Heart left ventricle (tissue), 16 donors: ENCODE data around the gene D2HGDH. TPM values are rescaled to one million over a fixed set of nuclear protein-coding genes. Genes with fewer than 3 reads are reported as not detected.

ENCODE experiments used
- ATAC-seq, 4 donors: fragments of 200-7000 bp; cut with Tn5 transposase; one replicate each; pipeline ENCODE4 v1.9.1; 2020 to 2022; ENCODE audit warnings: moderate library complexity in 4 of 4, mild to moderate bottlenecking in 3 of 4, moderate number of reproducible peaks in 1 of 4
- DNase-seq, 5 donors: peaks; one replicate each; pipeline ENCODE4 v3.0.0-alpha.2; 2020
- H3K27ac ChIP-seq, 12 donors: fragments of 200-600 bp; sonication (generic) in 4 of 12; one replicate each; pipeline versions ENCODE4 v1.5.0 to v1.8.0; 2016 to 2022; ENCODE audit warnings: mild to moderate bottlenecking in 2 of 12
- H3K27me3 ChIP-seq, 9 donors: fragments of 200-600 bp; sonication (generic) in 2 of 9; one replicate each; pipeline versions ENCODE4 v1.5.1 to v1.8.0; 2016 to 2022; ENCODE audit warnings: mild to moderate bottlenecking in 3 of 9
- H3K36me3 ChIP-seq, 9 donors: fragments of 200-600 bp; sonication (generic) in 2 of 9; one replicate each; pipeline versions ENCODE4 v1.5.0 to v1.8.0; 2018 to 2022; ENCODE audit warnings: mild to moderate bottlenecking in 2 of 9
- H3K4me1 ChIP-seq, 12 donors: fragments of 200-600 bp; sonication (generic) in 4 of 12; one replicate each; pipeline versions ENCODE4 v1.5.0 to v1.8.0; 2016 to 2022; ENCODE audit warnings: mild to moderate bottlenecking in 3 of 12
- H3K4me3 ChIP-seq, 12 donors: fragments of 200-600 bp; sonication (generic) in 4 of 12; one replicate each; pipeline versions ENCODE4 v1.5.0 to v1.8.0; 2017 to 2022; ENCODE audit warnings: mild to moderate bottlenecking in 9 of 12, moderate library complexity in 4 of 12
- H3K9me3 ChIP-seq, 12 donors: fragments of 200-600 bp; sonication (generic) in 4 of 12; one replicate each; pipeline versions ENCODE4 v1.5.0 to v1.8.0; 2016 to 2022; ENCODE audit warnings: mild to moderate bottlenecking in 1 of 12
- POLR2A ChIP-seq, 2 donors: fragments of 450-650 bp; IDR thresholded peaks; one replicate each; pipeline ENCODE4 v1.6.1; 2017; ENCODE audit warnings: antibody characterized with exemption in 2 of 2, mild to moderate bottlenecking in 2 of 2, moderate library complexity in 2 of 2
- WGBS, 4 donors: extraction: QIAGEN DNeasy Blood & Tissue Kit in 2 of 4; methylation state at CpG; one replicate each; pipeline versions ENCODE4 v1.1.5 to v1.1.7; 2013 to 2018; 5-methylcytosine and 5-hydroxymethylcytosine counted together
- intact Hi-C, 10 donors: fragments of 100-400 bp; cut with DNase I; formaldehyde crosslinking; loops; one replicate each; pipeline versions ENCODE4 v1.11.1 to v1.14.2; 2022
- polyA plus RNA-seq, 2 donors: library from polyadenylated mRNA; stranded (reverse); fragments of 200-250 nt; gene quantifications; one replicate each; pipeline ENCODE4 v1.2.3, GENCODE V29; 2013
- total RNA-seq, 9 donors: library from RNA; depleted of rRNA in 2 of 9; stranded (reverse); fragments of >200 nt in 2 of 9; fragmentation: NEBNext Ultra II Directional in 3 of 9; extraction: Animal tissue kit (Norgen Biotek cat#: 25700) in 3 of 9; gene quantifications; one replicate each; pipeline versions ENCODE4 v1.1.0 to v1.2.4, GENCODE V29; 2016 to 2023
- TF ChIP-seq, protein P1 (sequence below), 12 donors: fragments of 200-600 bp; sonication (generic) in 4 of 12; IDR thresholded peaks; one replicate each; pipeline versions ENCODE4 v1.5.0 to v1.8.0; 2018 to 2022; ENCODE audit warnings: antibody characterized with exemption in 12 of 12, mild to moderate bottlenecking in 5 of 12
- donor health status: ischemic (EF 13 %, LVEDD 7.1; RV severe dilation, severe dysfunction).
- donor health status: healthy with polysubstance abuse.
- donor health status: DM: no; HTN: yes; CAD: no.
- donor health status: DM: no; HTN: no; CAD: no.
- donor health status: ischemic (EF 25% LVEDD 6.9; RV normal size, moderate dysfunction).
- donor health status: ischemic (EF 25% LVEDD 5.7; RV mildly dilated, moderate dysfunction).
- donor health status: healthy.
- donor health status: DM: yes; HTN: yes; CAD: no.
- donor health status: ischemic (EF 35%, LVEDD 5.7; RV mildly dilated, moderate dysfunction).
- donor health status: nonischemic (EF 11% LVEDD 7.7; RV severe dilation, severe dysfunction).
- donor health status: DM: yes; HTN: yes; CAD: no.
- donor health status: PGD.
- donor health status: ischemic (EF 29% LVEDD 5.4; RV normal size, mild dysfunction).
- donor health status: nonischemic (EF 23%, LVEDD 6.1; RV moderate dilation, normal function).

The D2HGDH gene
- total and polyA plus RNA-seq, 11 donors, result 7.6 to 24.1 (median 19.8) TPM

DNA sequence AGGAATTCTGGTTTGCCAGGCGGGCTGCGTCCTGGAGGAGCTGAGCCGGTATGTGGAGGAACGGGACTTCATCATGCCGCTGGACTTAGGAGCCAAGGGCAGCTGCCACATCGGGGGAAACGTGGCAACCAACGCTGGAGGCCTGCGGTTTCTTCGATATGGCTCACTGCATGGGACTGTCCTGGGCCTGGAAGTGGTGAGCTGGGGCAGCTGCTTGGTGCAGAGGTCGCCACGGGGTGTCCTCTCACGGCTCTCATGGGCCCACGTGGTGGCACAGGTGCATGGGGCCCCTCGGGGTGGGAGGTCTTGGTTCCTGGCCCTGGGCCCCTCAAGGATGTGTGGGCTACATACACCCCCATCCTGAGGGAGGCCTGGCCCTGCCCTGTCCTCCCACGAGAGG lies 9.2 kb downstream of the D2HGDH start:
- Histone ChIP-seq H3K9me3 (peaks cover 0 to 10% (median 0%) of the 10 kb centered on the region in 12 donors), H3K27me3 (no peaks in the 10 kb centered on the region), H3K4me3 (no peak overlapping the region), H3K27ac (no peak overlapping the region), H3K4me1 (peaks cover 0 to 14% (median 0%) of the 10 kb centered on the region in 12 donors), H3K36me3 (peaks cover 0 to 39% (median 28%) of the 10 kb centered on the region in 9 donors)
- ATAC-seq (peak in 1 of 4 donors; percentile 8), DNase-seq (no peak)
- no peak for TF ChIP-seq POLR2A (IDR thresholded peaks at IDR 0.05)
- TF ChIP-seq, protein P1, sequence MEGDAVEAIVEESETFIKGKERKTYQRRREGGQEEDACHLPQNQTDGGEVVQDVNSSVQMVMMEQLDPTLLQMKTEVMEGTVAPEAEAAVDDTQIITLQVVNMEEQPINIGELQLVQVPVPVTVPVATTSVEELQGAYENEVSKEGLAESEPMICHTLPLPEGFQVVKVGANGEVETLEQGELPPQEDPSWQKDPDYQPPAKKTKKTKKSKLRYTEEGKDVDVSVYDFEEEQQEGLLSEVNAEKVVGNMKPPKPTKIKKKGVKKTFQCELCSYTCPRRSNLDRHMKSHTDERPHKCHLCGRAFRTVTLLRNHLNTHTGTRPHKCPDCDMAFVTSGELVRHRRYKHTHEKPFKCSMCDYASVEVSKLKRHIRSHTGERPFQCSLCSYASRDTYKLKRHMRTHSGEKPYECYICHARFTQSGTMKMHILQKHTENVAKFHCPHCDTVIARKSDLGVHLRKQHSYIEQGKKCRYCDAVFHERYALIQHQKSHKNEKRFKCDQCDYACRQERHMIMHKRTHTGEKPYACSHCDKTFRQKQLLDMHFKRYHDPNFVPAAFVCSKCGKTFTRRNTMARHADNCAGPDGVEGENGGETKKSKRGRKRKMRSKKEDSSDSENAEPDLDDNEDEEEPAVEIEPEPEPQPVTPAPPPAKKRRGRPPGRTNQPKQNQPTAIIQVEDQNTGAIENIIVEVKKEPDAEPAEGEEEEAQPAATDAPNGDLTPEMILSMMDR (IDR thresholded peaks at IDR 0.05), result no peak
- intact Hi-C loops, result no loop called here
- 93 to 99% (median 94%) methylated on average over 10 to 16 of the region's 16 CpGs for WGBS, 4 donors

- Histone ChIP-seq H3K27ac (no peak overlapping the region), H3K36me3 (peaks cover 0 to 44% (median 31%) of the 10 kb centered on the region in 9 donors)
These were observed 9.8 kb downstream of the D2HGDH start for GRCh38 chr2:241744028-241744754.

DNA sequence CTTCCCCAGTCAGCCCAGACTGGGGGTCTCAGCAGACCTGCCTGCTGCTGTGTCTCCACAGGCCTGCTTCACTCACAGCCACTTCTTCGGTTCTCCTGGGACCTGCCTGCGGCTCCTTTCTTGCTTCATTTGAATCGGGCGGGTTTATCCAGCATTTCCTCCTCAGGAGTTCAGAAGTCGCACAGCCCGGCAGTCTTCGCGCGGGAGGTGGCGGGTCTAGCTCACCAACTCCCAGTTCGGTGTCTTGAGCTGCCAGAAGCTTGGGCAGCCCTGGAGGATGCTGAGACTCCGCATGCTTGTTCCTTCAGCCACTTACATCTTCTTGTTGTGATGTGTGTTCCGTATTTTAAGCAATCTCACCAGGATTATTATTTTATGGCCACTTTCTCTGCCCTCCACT lies 10.8 kb downstream of the D2HGDH start:
- intact Hi-C loops, result no loop called here
- peak in 1 of 5 donors; percentile 17 for DNase-seq
- peaks cover 0 to 48% (median 31%) of the 10 kb centered on the region in 9 donors for H3K36me3 ChIP-seq
- H3K9me3 ChIP-seq, result peaks cover 0 to 10% (median 0%) of the 10 kb centered on the region in 12 donors
- no peaks in the 10 kb centered on the region for H3K27me3 ChIP-seq
- no peak for ATAC-seq
- no peak overlapping the region for H3K4me3 ChIP-seq
- H3K4me1 ChIP-seq, result peaks cover 0 to 7% (median 0%) of the 10 kb centered on the region in 12 donors
- H3K27ac ChIP-seq, result no peak overlapping the region
- 95 to 96% (median 95%) methylated on average over 13 of the region's 13 CpGs for WGBS, 4 donors
- TF ChIP-seq, protein P1 (IDR thresholded peaks at IDR 0.05), result no peak
- TF ChIP-seq POLR2A (IDR thresholded peaks at IDR 0.05), result no peak

More at GRCh38 chr2:241744028-241744754, 9.8 kb downstream of the D2HGDH start:
- Histone ChIP-seq H3K27me3 (no peaks in the 10 kb centered on the region), H3K9me3 (peaks cover 0 to 10% (median 0%) of the 10 kb centered on the region in 12 donors), H3K4me3 (no peak overlapping the region), H3K4me1 (peaks cover 0 to 14% (median 0%) of the 10 kb centered on the region in 12 donors)
- TF ChIP-seq POLR2A (IDR thresholded peaks at IDR 0.05), result no peak
- TF ChIP-seq, protein P1 (IDR thresholded peaks at IDR 0.05), result no peak
- DNase-seq (peak in 1 of 5 donors; percentile 35), ATAC-seq (no peak)
- intact Hi-C loops, result no loop called here
- 94 to 97% (median 95%) methylated on average over 10 to 24 of the region's 24 CpGs for WGBS, 4 donors

DNA sequence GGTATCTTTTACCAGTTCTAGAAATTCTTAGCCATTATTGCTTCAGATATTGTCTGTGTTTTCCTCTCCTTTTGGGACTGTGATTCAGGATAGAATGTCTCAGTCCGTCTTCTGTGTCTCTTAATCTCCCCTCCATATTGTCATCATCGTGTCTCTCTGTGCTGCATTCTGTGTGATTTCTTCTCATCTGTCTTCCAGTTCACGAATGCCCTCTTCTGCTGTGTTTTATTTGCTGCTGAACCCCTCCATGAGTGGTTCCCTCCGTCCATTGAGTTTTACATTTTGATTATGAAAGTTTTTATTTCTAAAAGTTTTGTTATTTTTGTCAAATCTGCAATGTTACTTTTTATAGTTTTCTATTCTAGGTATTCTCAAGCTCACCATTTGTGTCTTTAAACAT lies 11.7 kb downstream of the D2HGDH start:
- H3K9me3 ChIP-seq, result peaks cover 0 to 10% (median 0%) of the 10 kb centered on the region in 12 donors
- ATAC-seq, result no peak

More for the DNA sequence above, 11.7 kb downstream of the D2HGDH start:
- Histone ChIP-seq H3K4me3 (no peak overlapping the region), H3K27ac (no peak overlapping the region), H3K4me1 (peaks cover 0 to 12% (median 0%) of the 10 kb centered on the region in 12 donors), H3K36me3 (peaks cover 0 to 48% (median 31%) of the 10 kb centered on the region in 9 donors), H3K27me3 (no peaks in the 10 kb centered on the region)
- no peak for TF ChIP-seq POLR2A (IDR thresholded peaks at IDR 0.05)
- TF ChIP-seq, protein P1 (IDR thresholded peaks at IDR 0.05), result no peak
- no peak for DNase-seq
- 95 to 97% (median 96%) methylated on average over 4 of the region's 4 CpGs for WGBS, 4 donors
- intact Hi-C loops, result no loop called here
